Endometrium (tissue), 2 donors: ENCODE measurements around the gene FLNB.

Experiments
- FAIRE-seq: peaks from 2 replicates; lab custom pipeline; 2012; peaks lifted over from hg19 to GRCh38; lab: Jason Lieb, UNC
- donor health status: control.
- donor health status: control.

Gene FLNB

DNA sequence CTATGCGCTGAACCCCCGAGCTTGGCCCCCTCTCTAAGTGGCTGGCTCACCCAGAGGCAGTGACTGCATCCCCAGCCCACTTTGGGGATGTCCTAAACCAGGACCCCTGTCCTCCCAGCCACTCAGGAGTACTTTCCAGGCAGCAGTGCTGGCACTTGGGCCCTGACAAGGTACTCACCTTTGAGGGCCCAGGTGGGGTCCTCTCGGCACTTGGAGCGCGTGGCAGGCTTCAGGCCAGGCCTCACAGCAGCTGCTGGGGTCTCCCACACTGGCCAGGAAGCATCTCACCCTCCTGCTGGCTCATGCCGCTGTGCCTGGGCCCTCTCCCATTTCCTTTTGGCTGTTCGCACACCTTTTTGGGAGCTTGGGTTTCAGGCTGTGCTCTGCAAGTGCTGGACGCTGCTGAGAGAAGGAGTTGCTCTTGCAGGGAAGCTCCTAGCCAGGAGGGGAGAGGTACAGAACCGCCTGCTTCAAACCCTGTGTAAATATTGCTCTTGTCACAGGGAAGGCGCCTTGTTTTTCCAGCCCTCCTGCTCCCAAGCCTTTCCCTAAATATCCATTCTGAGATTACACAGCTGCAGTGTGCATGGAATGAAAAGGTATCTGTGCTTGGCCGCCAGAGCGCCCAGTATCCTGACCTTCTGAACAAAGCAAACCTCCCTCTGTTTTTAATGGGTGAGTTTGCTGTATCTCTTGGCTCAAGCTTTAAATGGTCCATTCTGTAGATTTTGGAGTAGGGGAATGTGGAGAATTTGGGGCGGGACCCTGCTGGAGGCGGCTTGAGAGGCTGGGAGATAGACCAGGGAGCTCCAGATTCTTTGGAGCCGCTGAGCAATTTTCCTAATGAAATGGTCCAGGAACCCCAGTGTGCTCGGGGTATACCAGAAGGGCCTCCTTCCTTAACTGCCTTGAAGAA, 156.9 kb downstream of the FLNB start:
- no peak for FAIRE-seq

DNA sequence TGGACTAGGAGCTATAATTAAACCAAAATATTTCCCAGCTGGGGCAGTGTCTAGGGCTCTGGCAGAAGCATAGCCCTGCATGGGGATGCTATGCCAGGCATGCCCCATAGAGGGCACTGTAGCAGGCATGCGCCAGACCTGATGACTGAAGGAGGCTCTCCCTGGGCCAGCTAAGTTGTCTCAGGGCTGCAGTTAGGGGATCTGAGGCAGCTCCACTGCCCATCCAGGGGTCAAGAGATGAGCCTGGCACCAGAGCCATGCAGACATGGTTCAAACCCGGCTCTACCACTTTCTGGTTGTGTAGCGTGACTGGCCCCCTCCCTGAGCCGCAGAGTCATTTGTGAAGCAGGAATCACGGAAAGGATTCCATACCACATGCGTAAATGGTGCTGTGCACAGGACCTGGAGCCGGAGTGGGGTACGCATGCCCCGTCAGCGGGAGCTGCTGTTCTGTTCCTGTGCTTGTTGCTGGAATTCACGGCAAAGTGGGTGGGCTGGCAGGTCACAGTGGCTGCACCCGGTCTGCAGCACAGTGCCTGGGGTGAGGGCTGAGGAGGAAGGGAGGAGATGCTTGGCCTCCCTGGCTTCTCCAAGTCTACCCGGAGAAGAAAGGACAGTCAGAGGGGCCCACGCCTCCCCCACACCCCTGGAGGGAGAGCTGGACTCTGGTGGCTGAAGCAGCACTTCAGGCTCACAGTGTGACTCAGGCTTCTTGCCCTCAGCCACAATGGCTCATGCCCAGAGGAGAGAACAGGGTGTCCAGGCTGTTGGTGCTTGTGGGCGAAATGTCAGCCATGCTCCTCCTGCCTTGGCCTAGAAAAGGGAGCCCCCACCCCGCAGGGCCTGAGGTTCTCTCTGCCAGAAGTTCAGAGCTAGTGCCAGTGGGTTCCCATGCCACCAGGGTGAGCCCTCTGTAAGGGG, 159.5 kb downstream of the FLNB start:
- no peak for FAIRE-seq

DNA sequence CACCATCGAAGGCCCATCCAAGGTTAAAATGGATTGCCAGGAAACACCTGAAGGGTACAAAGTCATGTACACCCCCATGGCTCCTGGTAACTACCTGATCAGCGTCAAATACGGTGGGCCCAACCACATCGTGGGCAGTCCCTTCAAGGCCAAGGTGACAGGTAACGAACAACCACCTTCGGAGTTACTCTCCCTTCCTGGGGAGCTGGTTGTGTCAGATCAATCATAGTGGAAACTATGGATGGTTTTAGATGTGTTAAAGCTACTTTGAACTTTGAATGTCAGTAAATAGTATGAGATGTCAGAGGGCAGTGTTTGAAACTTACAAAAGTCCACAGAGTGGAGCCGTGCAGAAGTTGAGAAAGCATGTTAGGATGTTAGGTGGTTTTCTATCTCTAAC, 160.3 kb downstream of the FLNB start:
- no peak for FAIRE-seq

DNA sequence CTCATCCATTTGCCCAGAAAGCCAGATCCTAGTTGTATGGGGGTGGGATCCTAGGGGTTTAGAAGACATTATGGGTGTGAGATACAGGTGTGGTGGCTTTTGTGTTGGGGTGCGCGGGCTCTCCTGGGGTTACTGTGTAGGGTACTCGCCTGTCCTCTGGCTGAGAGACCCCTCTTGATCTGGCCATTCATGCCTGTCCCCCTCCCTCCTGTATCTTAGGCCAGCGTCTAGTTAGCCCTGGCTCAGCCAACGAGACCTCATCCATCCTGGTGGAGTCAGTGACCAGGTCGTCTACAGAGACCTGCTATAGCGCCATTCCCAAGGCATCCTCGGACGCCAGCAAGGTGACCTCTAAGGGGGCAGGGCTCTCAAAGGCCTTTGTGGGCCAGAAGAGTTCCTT, 161.1 kb downstream of the FLNB start:
- FAIRE-seq: no peak

DNA sequence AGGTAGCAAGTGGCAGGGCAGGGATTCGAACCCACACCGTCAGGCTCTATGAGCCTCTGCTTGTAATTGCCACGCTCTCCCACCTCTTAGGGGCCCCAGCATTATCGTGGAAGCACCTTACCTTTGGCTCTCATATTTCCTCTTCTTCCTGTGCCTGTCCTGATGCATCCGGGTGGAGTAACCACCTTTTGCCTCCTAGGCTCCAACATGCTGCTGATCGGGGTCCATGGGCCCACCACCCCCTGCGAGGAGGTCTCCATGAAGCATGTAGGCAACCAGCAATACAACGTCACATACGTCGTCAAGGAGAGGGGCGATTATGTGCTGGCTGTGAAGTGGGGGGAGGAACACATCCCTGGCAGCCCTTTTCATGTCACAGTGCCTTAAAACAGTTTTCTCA, 162.2 kb downstream of the FLNB start:
- no peak for FAIRE-seq

DNA sequence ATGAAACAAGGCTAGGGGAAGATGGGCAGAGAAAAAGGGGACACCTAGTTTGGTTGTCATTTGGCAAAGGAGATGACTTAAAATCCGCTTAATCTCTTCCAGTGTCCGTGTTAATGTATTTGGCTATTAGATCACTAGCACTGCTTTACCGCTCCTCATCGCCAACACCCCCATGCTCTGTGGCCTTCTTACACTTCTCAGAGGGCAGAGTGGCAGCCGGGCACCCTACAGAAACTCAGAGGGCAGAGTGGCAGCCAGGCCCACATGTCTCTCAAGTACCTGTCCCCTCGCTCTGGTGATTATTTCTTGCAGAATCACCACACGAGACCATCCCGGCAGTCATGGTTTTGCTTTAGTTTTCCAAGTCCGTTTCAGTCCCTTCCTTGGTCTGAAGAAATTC, 162.9 kb downstream of the FLNB start:
- FAIRE-seq: no peak

DNA sequence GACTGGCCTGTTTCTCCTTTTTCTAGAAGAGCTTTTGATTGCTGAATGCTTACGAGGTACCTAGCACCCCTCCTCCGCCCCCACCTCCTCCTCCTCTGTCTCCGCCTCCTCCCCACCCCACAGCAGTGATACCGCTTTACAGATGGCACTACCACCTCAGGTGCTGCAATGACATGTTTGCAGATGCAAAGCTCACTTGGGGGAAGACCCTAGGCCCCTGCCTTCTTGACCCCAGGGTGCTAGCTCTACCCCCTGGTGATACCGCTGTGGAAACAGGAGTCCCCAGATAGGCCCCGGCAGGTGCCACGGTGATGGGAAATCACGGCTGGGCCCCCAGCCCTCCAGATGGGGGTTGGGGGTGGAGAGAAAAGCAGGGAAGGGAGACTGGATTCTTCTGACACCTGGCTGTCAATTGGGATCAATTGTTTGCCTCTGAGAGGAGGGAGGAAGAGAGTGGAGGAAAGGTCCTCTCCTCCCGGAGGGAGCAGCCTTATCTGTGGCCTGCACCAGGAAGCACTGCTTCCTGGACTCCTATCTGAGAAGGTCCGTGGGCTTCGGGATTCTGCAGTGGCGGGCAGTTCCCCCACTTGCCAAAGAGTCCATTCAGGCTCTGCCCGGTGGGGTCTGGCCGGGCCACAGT, 164.9 kb downstream of the FLNB start:
- no peak for FAIRE-seq

DNA sequence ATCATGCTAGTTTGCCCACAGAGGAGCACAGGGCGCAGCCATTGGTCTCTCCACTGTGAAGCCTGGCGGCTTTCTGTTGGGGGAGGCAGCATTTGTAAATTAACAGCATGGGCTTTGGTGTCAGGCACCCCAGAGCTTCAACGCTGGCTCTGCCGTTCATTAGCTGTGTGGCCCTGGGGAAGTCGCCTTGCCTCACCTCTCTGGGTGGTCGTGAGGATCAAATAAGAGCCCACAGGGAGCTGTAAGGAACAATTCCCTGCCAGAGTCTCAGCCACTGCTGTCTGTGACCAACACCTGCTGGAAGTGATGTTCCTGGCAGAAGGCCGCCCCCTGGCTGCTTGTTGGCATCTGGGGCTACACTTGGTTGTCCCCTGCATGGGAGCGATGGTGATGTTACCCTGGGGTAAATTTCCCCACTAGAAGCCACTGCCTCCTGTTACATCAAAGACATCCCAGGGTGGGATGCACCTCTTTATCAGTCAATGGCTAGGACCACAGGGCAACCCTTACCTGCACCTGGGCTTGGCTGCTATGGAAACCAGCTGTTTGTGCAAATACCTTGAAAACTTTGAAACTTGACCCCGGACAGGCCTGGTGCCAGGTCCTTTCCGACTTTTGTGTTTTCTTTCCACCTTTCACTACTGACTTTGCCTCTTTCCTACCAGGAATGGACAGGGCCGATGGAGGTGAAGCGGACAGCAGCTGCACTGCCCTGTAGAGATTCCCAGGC, 165.6 kb downstream of the FLNB start:
- no peak for FAIRE-seq

DNA sequence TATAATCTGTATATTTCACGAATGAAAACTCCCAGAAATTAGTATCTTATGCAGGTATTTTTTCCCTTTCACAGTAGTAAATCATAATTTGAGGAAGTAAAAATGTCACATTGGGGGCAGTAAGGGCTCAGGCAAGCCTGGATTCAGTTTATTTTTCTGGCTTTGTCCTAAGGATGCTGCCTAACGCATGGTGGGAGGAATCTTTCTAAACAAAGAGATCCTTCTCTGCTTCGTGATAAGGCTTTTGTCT, 166.9 kb downstream of the FLNB start:
- no peak for FAIRE-seq

DNA sequence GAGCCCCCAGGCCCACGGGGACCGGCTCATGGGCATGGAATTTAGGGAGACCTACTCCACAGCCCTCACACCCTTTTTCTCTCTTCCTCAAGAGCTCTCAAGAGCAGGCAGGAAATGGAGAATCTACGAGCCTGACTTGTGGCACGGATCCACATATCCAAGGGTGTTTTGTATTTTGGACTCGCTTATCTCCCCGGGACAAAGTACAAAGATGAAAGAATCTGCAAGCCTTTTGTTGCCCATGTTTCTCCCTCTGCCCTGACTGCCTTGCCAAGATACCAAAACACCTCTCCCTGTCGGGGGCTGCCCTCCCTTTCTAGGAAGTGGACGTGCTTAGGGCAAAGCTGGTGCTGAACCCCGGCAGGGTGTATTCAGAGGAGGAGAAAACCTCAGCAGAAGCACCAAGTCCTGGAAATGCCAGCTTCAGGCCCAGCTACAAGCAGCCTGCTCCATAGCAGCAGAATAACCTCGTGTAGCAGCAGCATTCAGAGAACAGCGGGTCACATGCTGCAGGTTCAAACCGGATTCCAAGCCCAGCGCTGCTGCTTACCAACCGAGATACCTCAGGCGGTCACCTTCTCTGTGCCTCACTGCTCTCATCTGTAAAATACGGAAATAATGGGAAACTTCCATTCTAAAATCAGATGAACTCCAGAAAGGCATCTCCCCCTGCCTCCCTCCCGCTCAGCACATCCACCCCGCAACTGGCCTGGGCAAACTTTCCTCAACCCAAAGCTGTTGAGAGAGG, 167.4 kb downstream of the FLNB start:
- no peak for FAIRE-seq

DNA sequence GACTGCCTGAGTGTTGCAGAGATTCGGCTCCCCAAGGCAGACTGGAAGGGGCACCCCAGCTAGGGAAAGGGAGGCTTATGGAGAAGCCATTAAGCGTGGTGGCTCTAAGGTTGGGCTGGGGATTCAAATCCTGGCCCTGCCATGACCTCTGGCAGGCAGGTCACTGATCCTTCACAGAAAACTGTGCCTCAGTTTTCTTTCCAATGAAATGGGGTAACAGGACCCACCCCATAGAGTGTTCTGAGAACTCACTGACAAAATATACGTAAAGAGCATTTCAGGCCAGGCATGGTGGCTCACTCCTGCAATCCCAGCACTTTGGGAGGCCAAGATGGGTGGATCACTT, 167.9 kb downstream of the FLNB start:
- no peak for FAIRE-seq

DNA sequence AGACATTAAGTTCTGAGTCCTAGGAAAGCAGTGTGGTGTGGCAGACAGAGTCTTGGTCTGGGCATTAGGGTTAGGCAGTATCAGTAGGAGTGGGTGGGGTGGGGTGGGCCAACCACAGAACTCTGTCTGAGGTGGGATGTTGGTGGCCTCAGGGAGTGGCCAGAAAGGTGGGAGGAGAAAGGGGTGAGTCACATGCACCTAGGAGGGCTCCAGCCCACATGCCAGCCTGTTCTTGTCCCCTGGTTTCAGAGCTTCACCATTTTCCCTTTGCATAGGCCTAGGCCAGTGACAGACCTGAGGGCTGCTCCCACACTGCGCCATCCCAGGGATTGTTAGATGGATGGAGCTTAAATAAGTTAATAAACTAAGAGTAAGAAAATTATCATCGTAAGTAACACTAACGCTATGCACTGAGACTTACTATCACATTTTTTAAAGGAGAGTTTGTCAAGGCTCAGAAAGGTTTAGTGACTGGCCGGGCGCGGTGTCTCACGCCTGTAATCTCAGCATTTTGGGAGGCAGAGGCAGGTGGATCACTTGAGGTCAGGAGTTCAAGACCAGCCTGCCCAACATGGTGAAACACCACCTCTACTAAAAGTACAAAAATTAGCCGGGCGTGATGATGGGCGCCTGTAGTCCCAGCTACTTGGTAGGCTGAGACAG, 168.7 kb downstream of the FLNB start:
- FAIRE-seq: no peak

DNA sequence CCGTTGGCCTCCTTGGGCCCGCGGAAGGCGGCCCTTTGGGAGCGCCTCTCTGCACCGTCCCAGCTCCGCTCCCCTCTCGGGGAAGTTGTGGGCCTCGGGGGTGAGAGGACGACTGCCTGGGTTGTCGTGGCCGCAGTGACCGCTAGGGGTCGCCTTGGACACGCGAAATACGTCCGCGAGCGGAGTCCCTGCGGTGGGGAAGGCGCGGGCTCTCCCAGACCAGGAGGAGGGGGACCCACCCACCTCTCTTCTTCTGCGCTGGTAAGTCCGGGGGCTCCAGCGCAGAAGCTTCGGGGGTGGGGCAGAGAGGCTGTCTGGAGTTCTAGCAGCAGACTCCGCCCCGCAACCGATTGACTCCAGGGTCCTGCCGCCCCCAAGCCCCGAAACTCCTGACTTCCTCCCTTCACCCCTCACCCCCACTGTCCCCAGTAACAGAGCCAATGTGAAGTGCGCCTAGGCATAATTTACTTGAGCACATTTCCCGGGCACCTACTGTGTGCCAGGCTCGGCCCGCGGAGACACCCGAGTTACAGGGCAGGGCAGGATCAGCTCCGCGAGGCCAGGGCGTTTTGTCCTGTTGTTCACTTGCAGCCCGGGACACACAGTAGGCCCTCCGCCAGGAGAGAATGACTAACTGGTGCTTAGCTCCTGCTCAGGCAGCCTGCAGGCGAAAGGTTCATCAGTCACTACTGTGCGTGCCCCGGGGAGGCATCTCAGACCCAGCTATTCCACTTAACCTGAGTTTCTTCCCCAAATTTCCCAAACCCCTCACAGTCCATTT, 169.7 kb downstream of the FLNB start:
- FAIRE-seq: no peak

DNA sequence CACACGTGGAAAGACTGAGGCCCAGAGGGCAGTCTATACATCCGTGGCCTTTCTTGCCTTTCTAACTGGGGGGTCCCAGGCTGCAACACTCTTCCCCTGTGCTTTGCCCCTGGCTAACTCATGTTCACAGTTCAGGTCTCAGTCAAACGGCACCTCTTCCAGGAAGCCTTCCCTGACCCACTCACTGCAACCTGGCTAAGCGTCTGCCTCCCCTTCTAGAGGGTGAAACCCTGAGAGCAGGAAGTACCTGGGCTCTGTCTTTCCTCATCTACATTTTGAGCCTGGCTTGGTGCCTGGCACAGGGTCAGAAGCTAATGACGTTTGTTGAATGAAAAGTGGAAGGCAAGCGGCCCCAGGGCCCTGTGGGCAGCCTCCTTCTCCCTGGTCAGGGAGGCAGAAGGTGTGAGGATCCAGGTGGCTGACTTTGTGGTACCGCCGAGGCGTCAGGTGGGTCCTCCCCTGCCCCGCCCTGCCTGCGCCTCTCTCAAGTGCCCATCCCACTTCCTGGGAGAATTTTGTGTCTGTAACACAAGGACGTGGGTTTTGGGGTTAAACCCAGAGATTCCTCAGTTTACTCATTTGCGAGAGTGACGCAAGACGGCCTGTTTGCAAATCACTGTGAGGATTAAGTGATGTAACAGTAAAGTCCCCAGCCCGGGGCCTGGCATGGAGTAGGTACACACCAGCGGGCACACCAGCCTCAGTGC, 170.5 kb downstream of the FLNB start:
- FAIRE-seq: no peak

DNA sequence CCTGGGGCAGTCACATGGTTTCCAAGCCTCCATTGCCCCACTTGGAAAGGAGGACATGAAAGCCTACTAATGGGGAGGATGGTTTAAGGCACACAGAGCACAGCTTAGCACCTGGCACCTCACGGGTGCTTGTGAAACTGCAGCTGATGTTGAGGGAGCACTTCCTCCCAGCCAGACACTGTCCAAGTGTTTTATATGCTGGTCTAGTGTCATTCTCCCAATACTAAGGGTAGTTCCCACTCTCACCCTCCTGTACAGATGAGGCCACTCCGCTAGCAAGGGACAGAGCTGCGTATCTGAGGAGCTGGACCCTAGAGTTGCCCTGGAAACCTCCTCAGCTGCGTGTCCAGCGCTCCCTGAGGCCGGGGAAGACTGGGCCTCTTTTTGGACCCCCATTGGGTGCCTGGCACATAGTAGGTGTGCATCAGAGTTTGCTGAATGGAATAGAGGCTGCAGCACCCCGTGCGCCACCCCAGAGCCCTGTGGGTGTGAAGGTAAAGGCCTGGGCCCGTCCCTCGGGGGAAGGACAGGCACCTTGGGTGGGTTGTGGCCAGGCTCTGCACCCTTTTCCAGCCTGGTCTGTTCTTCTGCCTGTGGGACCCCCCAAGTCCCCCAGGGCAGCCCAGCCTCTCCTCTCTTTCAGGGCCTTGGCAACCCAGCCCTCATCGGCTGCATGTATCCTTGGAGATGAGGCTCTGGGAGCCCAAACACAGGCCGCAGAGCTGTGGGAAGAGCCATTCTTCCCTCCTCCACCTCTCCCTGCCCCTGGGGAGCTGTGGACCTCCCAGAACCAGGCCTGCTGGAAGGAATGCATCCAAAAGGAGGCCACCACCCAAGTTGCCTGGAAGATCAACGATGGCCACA, 171.2 kb downstream of the FLNB start:
- FAIRE-seq: no peak

DNA sequence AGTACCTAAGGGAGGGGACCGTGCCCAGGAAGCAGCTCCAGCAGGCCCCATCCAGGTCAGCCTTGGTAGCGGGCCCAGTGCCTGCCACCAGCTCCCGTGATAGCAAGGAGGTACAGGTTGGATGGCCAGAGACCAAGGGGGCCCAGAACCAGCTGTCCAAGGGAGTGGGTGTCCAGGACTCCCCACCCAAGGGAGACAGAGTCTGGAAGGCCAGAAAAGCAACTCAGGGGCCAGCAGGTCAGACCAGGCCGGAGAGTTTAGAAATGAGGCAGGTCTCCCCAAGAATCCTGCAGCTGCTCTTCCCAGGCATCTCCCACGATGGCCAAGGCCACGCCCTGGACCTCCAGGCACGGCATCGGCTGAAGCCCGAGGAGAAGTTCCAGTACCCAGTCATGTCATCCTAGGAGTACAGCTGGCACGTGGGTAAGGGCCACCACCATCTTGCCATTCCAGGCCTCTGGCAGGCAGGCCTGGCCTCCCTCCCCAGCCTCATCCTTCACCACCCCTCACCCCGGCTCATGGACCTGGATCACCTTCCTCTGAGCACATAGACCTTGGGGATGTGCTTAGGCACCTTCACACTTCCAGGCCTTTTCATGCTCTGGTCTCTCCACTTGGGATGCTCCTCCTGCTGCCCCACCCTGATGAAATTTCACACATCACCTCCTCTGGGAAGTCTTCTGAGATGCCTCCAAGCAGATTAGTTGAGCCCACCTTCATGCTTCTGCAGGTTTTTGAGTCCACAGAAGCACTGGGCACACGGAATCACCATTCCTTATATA, 172.1 kb downstream of the FLNB start:
- FAIRE-seq: no peak

DNA sequence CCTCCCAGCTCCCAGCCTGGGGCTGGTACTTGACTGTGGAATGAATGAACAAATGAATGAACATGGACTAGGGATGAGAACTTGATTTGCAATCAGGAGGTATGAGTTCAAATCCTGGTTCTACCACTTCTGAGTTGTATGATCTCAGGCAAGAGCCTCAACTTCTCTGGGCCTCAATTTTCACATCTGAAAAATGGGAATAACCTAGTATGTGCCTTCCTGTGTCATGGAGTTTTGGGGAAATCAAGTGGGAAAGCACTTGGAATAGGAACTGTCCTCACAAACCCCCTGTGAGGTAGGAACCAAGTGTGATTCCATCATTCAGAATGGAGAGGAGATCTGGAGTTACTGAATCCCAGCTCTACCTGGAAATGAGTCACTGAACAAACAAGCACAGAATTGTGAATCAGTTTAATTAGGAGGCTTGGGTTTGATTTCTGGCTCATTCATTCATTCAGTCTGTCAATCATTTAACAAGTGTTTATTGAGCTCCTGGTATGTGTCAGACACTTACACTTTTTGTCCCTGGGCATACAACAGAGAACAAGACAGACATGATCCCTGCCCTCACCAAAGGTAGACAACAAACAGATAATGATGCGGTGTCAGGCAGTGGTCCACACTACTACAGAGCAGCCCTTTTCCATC, 172.8 kb downstream of the FLNB start:
- FAIRE-seq: no peak
